Amygdala (tissue), 56 donors: ENCODE measurements around the gene ST6GALNAC4.
A peak's percentile ranks its signal among the peaks of the same experiment; 100 is the strongest.

Experiments used
- DNase-seq, 56 donors: peaks; one replicate each; lab custom pipeline; 2025; lab: John Stamatoyannopoulos, UW

ST6GALNAC4 gene

GRCh38 chr9:127931092-127931881 lies 14.4 kb upstream of the ST6GALNAC4 start:
- DNase-seq = no peak

GRCh38 chr9:127930231-127931091 lies 13.6 kb upstream of the ST6GALNAC4 start, which contains the start of gene PIP5KL1:
Gene PIP5KL1 (minus strand): TSS chr9:127930777. CDS start chr9:127930752, 25 bp downstream.
- peak in 55 of 56 donors; percentile 28 to 90 (median 73) for DNase-seq

- DNase-seq = no peak
Observed at GRCh38 chr9:127929625-127929979, 12.8 kb upstream of the ST6GALNAC4 start.

GRCh38 chr9:127928676-127929624 lies 12.1 kb upstream of the ST6GALNAC4 start:
- no peak for DNase-seq

- DNase-seq = no peak
Observed at GRCh38 chr9:127927988-127928675, 11.3 kb upstream of the ST6GALNAC4 start.

GRCh38 chr9:127927201-127927987 lies 10.6 kb upstream of the ST6GALNAC4 start:
- peak in 1 of 56 donors; percentile 47 for DNase-seq

- DNase-seq = no peak
Observed at GRCh38 chr9:127926906-127927200, 10.0 kb upstream of the ST6GALNAC4 start.

- no peak for DNase-seq
Observed at GRCh38 chr9:127925959-127926905, 9.4 kb upstream of the ST6GALNAC4 start.

- DNase-seq = no peak
Observed at GRCh38 chr9:127924736-127925444, 8.0 kb upstream of the ST6GALNAC4 start.

GRCh38 chr9:127923771-127924170 lies 6.9 kb upstream of the ST6GALNAC4 start:
- DNase-seq = no peak

- DNase-seq = peak in 1 of 56 donors; percentile 38
Observed at GRCh38 chr9:127923046-127923445, 6.2 kb upstream of the ST6GALNAC4 start.

GRCh38 chr9:127921557-127922120 lies 4.8 kb upstream of the ST6GALNAC4 start:
- peak in 35 of 56 donors; percentile 13 to 76 (median 49) for DNase-seq

- DNase-seq = no peak
Observed at GRCh38 chr9:127920794-127921193, 4.0 kb upstream of the ST6GALNAC4 start.

GRCh38 chr9:127919253-127919815 lies 2.5 kb upstream of the ST6GALNAC4 start:
- DNase-seq = peak in 2 of 56 donors; percentile 19

- no peak for DNase-seq
Observed at GRCh38 chr9:127918183-127919107, 1.6 kb upstream of the ST6GALNAC4 start.
